NCI-H446 treated with DMSO at 0.1 percent for 48 hours (cell line): ENCODE results near the gene CFAP77.

ENCODE experiments used
- DNase-seq: peaks from one replicate; lab custom pipeline; 2025; lab: John Stamatoyannopoulos, UW

The CFAP77 gene

DNA sequence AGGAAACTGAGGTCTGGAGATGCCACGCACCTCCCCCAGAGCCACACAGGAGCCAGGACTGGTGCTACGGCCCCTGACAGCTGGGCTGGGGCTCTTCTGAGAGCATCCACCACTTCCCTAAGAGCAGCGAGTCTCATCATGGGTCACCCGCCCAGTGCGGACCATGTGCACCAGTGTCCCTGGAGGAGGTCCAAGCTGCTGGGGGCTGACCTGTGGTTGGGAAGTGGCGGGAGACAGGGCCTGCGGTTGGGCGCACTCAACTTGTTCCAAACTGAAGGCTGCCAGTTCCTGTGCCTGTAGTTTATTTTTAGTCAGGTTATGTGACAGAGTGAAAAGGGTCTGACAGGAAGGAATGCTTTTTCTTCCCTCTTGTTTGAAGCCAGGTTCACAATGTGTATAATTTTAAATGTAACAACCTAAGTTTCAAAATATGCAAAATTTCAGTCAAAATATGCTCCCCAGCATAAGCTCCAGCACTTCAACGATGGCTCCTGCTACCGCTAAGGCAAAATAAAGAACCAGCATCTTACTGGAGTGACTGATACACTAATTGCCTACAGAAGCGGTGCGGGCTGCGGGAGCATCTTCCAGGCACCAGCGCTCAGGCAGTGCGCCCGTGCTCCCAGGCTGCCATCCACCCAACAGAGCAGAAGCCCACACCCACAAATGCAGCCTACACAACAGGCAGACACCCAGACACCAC, 187.2 kb downstream of the CFAP77 start:
- DNase-seq, result no peak

DNA sequence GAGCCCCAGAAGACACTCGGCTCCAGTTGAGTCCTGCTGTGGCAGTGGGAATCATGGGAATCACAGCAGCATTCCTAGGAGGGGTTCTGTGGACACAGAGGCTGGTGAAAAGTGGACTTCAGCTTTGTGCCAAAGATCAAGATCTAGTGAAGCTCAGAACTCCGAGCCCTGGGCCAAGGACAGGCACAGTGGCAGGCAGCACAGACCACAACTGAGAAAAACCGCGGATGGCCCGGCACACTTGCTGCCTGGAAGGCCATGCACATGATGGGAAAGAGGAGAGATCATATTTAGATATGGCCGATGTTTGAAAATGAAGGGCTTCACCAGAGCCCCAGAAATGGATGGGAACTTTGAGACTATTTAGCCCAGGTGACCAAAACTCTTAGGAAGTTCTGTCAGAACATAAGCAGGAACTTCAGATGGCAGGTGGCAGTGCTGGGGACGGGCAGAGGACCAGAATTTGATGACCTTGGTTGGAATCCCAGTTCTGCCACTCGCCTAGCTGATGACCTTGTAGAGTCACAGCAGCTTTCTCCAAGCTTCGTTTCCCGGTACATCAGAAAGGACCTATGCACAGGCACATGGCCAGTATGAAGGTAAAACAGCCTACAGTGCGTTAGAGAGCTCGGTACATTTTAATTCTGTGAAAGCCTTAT, 190.4 kb downstream of the CFAP77 start:
- DNase-seq, result no peak

DNA sequence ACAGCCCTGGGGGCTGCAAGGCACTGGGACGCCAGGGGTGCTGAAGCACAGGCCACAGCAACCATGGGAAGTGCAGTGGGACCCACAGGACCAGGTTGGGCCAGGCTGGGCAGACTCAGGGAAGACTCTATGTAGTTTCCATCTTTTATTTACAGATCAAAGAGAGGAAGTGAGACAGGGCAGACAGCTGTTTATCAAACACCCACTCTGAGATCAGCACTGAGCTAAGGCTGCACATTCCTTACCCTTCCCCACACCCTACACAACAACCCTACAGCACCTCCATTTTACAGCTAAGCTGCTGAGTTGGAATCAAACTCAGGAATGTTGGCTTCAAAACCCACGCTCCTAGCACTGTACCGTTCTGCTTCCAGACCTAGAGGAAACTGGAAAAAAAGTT, 192.2 kb downstream of the CFAP77 start:
- no peak for DNase-seq

DNA sequence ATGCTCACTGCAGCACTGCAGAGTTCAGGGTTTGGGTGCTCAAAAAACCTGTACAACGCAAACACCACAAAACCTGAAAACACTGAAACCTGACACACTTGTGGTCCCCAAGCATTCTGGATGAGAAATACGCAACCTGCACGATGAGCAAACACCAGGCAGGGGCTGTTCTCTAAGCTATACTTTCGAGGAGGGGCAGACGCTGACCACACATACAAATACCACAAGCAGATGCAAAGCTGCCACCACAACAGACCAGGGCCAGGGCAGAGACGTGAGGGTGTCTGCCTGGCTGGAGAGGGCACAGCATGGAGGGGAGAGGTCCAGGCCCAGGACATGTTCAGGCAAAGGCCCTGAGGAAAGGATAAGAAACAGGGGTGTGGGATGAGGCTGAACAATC, 195.4 kb downstream of the CFAP77 start:
- no peak for DNase-seq

DNA sequence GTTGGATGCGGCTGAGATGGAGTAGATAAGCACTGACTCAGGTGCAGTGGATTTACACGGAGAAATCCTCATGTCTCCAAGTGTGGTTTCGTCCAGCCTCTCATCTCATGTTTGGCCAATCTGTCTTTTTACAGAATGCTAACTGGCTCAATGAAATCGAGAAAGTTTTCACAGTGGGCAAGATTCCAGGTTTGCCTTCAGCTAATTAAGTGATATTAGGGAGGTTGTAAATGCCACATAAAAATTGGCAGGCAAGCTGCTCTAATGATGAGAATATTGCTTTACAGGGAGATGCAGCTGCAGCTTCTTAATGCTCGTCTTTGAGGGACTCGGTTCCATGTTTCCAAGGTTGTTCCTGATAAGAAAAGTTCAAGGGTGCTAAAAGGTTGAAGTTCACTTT, 196.1 kb downstream of the CFAP77 start:
- DNase-seq, result no peak

DNA sequence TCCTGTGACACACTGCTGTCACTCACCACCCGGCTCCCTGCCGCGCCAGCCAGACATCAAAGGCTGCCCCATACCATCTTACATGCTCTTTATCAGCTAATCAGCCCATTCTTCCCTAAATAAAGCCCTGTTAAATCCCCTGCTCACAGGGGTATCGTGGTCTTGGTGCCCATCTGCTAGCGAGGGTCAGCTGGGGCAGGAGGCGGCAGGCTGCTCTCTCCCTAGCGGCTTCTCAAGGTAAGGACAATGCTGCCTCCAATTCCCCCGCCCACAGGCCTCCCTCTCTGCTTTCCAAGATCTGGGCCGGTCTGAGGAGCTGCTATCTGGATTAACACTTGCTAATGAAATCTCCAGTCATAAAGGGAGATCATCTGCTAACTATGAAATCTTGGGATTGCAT, 199.2 kb downstream of the CFAP77 start:
- no peak for DNase-seq

DNA sequence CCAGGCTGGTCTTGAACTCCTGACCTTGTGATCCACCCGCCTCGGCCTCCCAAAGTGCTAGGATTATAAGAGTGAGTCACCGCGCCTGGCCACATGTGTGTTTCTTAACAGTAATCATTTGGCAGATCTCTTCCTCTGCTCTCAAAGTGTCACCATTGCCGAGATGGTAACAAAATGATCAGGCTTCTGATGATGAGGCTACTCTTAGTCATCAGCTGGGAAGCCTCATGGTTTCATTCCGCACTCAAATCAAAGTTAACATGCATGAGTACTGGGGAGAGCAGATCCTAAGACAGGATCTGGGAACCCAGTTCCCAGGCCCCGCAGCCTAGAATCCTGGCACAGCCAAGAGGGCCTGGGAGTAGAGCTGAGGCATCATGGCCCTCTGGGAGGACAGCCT, 199.8 kb downstream of the CFAP77 start:
- DNase-seq, result no peak

DNA sequence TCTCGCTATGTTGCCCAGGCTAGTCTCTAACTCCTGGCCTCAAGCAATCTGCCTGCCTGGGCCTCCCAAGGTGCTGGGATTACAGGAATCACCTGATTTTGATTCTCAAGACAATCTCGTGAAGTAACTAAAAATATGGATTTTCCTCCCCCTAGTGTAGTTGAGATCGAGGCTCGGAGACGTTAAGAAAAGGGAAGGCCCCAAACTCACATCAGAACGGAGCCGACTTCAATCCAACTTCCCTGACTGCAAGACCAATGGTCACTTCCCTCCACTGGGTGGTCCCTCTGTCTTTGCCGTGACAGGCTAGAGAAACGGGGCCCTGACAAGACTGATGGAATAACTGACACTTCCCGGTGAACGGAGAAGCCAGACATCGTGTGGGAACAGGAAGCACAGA, 200.7 kb downstream of the CFAP77 start:
- DNase-seq, result peak; percentile 44

DNA sequence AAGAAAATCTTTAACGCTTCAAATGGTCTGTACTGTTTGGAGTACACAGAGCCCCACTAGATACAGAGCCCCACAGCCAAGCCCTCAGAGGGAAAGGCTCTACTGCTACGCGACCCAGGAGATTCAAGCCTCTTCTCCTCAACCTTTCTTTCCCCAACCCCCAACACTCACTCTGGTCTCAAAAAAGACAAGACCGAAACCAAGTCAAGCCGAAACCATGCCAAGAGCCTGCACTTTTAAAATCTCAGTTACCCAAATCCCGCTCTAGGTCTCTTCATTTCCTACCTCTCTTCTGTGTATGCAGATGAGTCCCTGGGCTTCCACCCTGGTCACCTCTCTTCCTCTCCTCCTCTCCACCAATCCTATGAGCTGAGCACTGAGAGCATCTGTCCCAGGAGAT, 204.3 kb downstream of the CFAP77 start:
- no peak for DNase-seq

DNA sequence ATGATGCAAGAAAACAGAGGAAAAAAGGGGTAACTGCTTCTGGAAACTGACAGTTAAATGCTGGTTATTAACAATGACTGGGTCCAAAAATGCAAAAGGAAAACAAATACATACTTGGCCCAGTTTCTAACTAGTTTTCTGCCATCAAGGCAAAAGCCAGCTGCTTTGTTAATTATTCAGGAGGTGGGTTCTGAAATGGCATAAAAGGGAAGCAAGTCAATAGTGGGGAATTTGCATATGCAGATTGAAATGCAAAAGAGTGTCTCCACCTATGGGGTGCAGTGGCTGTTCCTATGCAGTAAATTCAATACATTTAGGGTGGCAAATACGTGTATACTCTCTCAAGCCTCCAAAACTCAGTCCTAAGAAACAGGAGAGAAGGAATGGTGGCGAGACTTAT, 205.8 kb downstream of the CFAP77 start:
- no peak for DNase-seq

DNA sequence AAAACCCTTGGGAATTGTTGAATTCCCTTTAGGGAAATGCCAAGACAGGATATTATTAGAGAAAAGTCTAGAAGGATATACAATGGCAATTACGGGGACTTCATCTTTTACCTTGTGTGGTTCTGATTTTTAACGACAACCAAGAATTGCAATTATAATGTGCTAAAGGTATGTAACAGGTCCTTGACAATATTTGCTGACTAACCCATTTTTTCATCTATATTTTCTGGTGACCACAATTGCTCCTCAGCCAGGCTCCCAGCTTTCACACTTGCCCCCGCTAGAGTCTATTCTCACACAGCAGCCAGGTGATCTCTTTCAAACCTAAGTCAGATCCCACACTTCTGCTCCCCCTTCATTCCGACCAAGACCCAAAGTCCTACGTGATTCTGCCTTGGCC, 206.7 kb downstream of the CFAP77 start:
- no peak for DNase-seq

DNA sequence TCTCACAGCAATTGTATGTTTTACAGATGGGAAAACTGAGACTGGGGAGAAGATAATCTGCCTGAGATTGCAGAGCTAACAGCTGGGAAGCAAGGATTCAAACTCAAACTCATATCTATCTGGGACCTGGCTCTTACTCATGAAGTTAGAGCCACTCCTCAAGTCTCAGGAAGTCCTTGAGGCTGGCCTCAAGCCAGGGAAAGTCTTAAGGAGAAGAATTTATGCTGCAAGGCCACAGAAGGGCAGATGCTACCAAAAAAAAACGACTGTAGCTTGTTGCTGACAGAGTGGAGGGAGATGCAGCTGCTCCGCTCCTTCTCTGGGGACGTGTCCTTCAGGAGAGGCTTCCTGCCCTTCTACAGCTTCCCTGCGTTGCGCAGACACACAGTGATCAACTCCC, 212.1 kb downstream of the CFAP77 start:
- no peak for DNase-seq
